CD14-positive monocyte (primary cell): Measurements from ENCODE around the gene FOXP1. TPM values are rescaled to one million over a fixed set of nuclear protein-coding genes. Genes with fewer than 3 reads are reported as not detected.

ENCODE experiments used
- DNase-seq, 3 donors: peaks; one replicate each; pipeline ENCODE4 v3.0.0-alpha.2; 2011 to 2022
- H2AFZ ChIP-seq: 2 replicates; pipeline ENCODE4 v1.6.0; 2012; ENCODE audit warnings: mild to moderate bottlenecking, low read depth, low read length, inconsistent platforms; ENCODE audit not compliant: insufficient read depth, poor library complexity, severe bottlenecking
- H3K27ac ChIP-seq, 2 donors: 1 replicate in 1 of 2; 2 replicates in 1 of 2; pipeline ENCODE4 v1.5.1; 2012 to 2013; ENCODE audit warnings: low read length in 2 of 2, control low read depth in 1 of 2, inconsistent platforms in 1 of 2, low read depth in 1 of 2, mild to moderate bottlenecking in 1 of 2
- H3K27me3 ChIP-seq, 2 donors: one replicate each; pipeline versions ENCODE4 v1.6.0 to v1.6.1; 2011 to 2013; ENCODE audit warnings: low read length in 2 of 2; ENCODE audit not compliant: control insufficient read depth in 2 of 2, insufficient read depth in 2 of 2
- H3K36me3 ChIP-seq, 2 donors: replicated peaks in 1 of 2; 1 replicate in 1 of 2; 2 replicates in 1 of 2; pipeline versions ENCODE4 v1.5.1 to v1.6.1; 2012 to 2013; ENCODE audit warnings: low read length in 2 of 2, control low read depth in 1 of 2, inconsistent platforms in 1 of 2, mild to moderate bottlenecking in 1 of 2; ENCODE audit not compliant: insufficient read depth in 2 of 2, control insufficient read depth in 1 of 2
- H3K4me1 ChIP-seq, 2 donors: 1 replicate in 1 of 2; 2 replicates in 1 of 2; pipeline versions ENCODE4 v1.5.1 to v1.6.1; 2012 to 2013; ENCODE audit warnings: low read length in 2 of 2, control low read depth in 1 of 2, inconsistent platforms in 1 of 2, mild to moderate bottlenecking in 1 of 2, moderate library complexity in 1 of 2; ENCODE audit not compliant: insufficient read depth in 2 of 2, control insufficient read depth in 1 of 2
- H3K4me2 ChIP-seq: replicated peaks from 2 replicates; pipeline ENCODE3; 2012; ENCODE audit warnings: low read length, moderate library complexity, mild to moderate bottlenecking; ENCODE audit not compliant: poor library complexity, severe bottlenecking; ENCODE audit errors: extremely low read depth
- H3K4me3 ChIP-seq, 3 experiments: fragments of 200-600 bp in 1 of 3; sonication (generic) in 1 of 3; replicated peaks in 1 of 3; 1 replicate in 2 of 3; 2 replicates in 1 of 3; pipeline ENCODE4 v1.5.1; 2011 to 2013; ENCODE audit warnings: low read length in 3 of 3, mild to moderate bottlenecking in 3 of 3, control low read depth in 2 of 3, low read depth in 2 of 3, inconsistent platforms in 1 of 3, moderate library complexity in 1 of 3
- H3K79me2 ChIP-seq: 2 replicates; pipeline ENCODE4 v1.6.0; 2012; ENCODE audit warnings: mild to moderate bottlenecking, control low read depth, inconsistent platforms, low read length, moderate library complexity; ENCODE audit not compliant: insufficient read depth
- H3K9ac ChIP-seq: 2 replicates; pipeline ENCODE4 v1.6.0; 2017; ENCODE audit warnings: low read length, mild to moderate bottlenecking; ENCODE audit not compliant: insufficient read depth, poor library complexity, severe bottlenecking
- H3K9me3 ChIP-seq, 2 donors: replicated peaks in 1 of 2; 1 replicate in 1 of 2; 2 replicates in 1 of 2; pipeline versions ENCODE4 v1.5.1 to v1.6.1; 2012 to 2013; ENCODE audit warnings: low read length in 2 of 2, control low read depth in 1 of 2; ENCODE audit not compliant: control insufficient read depth in 1 of 2, insufficient read depth in 1 of 2
- H4K20me1 ChIP-seq: 2 replicates; pipeline ENCODE4 v1.6.0; 2012; ENCODE audit warnings: mild to moderate bottlenecking, low read length, control low read depth, moderate library complexity; ENCODE audit not compliant: insufficient read depth
- H3K27ac Mint-ChIP-seq, 7 donors: one replicate each; pipeline ENCODE4 v1.8.0; 2020; ENCODE audit warnings: mild to moderate bottlenecking in 7 of 7, mixed read lengths in 7 of 7, moderate library complexity in 6 of 7, inconsistent platforms in 2 of 7
- H3K27me3 Mint-ChIP-seq, 3 donors: one replicate each; pipeline ENCODE4 v1.8.0; 2021 to 2022; ENCODE audit warnings: low read depth in 3 of 3, mild to moderate bottlenecking in 3 of 3, mixed read lengths in 3 of 3, moderate library complexity in 3 of 3, inconsistent platforms in 1 of 3
- H3K36me3 Mint-ChIP-seq, 2 donors: one replicate each; pipeline ENCODE4 v1.8.0; 2020; ENCODE audit warnings: mixed read lengths in 2 of 2, inconsistent platforms in 1 of 2, mild to moderate bottlenecking in 1 of 2
- H3K4me1 Mint-ChIP-seq: one replicate; pipeline ENCODE4 v1.8.0; 2020; ENCODE audit warnings: mild to moderate bottlenecking, mixed read lengths
- H3K4me3 Mint-ChIP-seq, 2 donors: one replicate each; pipeline ENCODE4 v1.8.0; 2020; ENCODE audit warnings: mild to moderate bottlenecking in 2 of 2, mixed read lengths in 2 of 2, moderate library complexity in 1 of 2
- H3K9me3 Mint-ChIP-seq, 7 donors: one replicate each; pipeline ENCODE4 v1.8.0; 2020 to 2022; ENCODE audit warnings: mixed read lengths in 7 of 7, mild to moderate bottlenecking in 6 of 7, moderate library complexity in 6 of 7, inconsistent platforms in 2 of 7
- WGBS: methylation state at CpG from one replicate; pipeline ENCODE4 v1.1.5; 2013; ENCODE audit warnings: missing lambda C conversion rate; ENCODE audit not compliant: insufficient coverage; 5-methylcytosine and 5-hydroxymethylcytosine counted together
- intact Hi-C, 2 donors: fragments of 100-400 bp; cut with micrococcal nuclease; formaldehyde crosslinking; loops; one replicate each; pipeline versions ENCODE4 v1.15.0 to v1.15.1; 2023
- polyA plus RNA-seq, 3 donors: library from polyadenylated mRNA; depleted of rRNA in 1 of 3; unstranded in 2 of 3; stranded (reverse) in 1 of 3; fragments of 300-500 nt in 2 of 3; fragments of >200 nt in 1 of 3; fragmentation: Illumina TruSeq in 2 of 3; gene quantifications; 1 replicate in 2 of 3; 2 replicates in 1 of 3; pipeline ENCODE4 v1.2.3, GENCODE V29; 2012 to 2021
- TF ChIP-seq, protein P1 (sequence below): fragments of 200-600 bp; IDR thresholded peaks from one replicate; pipeline ENCODE4 v1.8.0; 2022; ENCODE audit warnings: antibody characterized with exemption, mild to moderate bottlenecking

The FOXP1 gene
- polyA plus RNA-seq, 3 donors, result 25.7 to 42.6 (median 27.8) TPM

DNA sequence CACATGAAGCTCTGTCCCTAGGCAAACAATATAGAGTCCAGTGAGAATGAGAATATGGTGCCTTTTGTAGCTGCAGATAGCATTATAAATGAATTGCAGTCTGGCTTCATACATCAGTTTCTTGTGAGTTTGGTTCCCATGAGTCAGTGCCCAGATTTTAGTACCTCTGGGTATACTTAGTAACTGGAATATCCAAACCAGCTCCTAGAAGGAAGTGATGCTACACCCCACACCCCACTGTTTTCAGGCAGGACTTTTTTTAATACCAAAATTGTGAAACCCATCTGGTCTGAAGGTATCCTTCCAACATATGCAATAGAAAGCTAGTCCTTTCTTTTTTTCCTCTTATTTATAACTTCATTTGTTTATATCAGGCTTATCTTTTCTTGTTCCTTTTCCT lies 42.1 kb upstream of the FOXP1 start:
- TF ChIP-seq, protein P1, sequence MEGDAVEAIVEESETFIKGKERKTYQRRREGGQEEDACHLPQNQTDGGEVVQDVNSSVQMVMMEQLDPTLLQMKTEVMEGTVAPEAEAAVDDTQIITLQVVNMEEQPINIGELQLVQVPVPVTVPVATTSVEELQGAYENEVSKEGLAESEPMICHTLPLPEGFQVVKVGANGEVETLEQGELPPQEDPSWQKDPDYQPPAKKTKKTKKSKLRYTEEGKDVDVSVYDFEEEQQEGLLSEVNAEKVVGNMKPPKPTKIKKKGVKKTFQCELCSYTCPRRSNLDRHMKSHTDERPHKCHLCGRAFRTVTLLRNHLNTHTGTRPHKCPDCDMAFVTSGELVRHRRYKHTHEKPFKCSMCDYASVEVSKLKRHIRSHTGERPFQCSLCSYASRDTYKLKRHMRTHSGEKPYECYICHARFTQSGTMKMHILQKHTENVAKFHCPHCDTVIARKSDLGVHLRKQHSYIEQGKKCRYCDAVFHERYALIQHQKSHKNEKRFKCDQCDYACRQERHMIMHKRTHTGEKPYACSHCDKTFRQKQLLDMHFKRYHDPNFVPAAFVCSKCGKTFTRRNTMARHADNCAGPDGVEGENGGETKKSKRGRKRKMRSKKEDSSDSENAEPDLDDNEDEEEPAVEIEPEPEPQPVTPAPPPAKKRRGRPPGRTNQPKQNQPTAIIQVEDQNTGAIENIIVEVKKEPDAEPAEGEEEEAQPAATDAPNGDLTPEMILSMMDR, result no peak
- Mint-ChIP-seq H3K4me3 (no peak overlapping the region), H3K36me3 (peaks cover 0 to 8% of the 10 kb centered on the region in 2 donors), H3K27me3 (peaks cover 0 to 7% (median 1%) of the 10 kb centered on the region in 3 donors), H3K4me1 (peaks cover 30% of the 10 kb centered on the region), H3K9me3 (peaks cover 0 to 4% (median 2%) of the 10 kb centered on the region in 7 donors), H3K27ac (no peak overlapping the region)
- H4K20me1 ChIP-seq, result no peaks in the 10 kb centered on the region
- no peaks in the 10 kb centered on the region for H3K9me3 ChIP-seq
- H3K4me1 ChIP-seq, result peaks cover 24% of the 10 kb centered on the region in 2 donors
- no peak overlapping the region for H3K27ac ChIP-seq
- H3K9ac ChIP-seq, result no peak overlapping the region
- no peak overlapping the region for H2AFZ ChIP-seq
- H3K36me3 ChIP-seq, result no peaks in the 10 kb centered on the region
- H3K27me3 ChIP-seq, result no peaks in the 10 kb centered on the region
- no peaks in the 10 kb centered on the region for H3K79me2 ChIP-seq
- H3K4me2 ChIP-seq, result no peak overlapping the region
- DNase-seq, result peak in 1 of 3 donors; percentile 61
- no peak overlapping the region for H3K4me3 ChIP-seq
- intact Hi-C loops, result no loop called here

DNA sequence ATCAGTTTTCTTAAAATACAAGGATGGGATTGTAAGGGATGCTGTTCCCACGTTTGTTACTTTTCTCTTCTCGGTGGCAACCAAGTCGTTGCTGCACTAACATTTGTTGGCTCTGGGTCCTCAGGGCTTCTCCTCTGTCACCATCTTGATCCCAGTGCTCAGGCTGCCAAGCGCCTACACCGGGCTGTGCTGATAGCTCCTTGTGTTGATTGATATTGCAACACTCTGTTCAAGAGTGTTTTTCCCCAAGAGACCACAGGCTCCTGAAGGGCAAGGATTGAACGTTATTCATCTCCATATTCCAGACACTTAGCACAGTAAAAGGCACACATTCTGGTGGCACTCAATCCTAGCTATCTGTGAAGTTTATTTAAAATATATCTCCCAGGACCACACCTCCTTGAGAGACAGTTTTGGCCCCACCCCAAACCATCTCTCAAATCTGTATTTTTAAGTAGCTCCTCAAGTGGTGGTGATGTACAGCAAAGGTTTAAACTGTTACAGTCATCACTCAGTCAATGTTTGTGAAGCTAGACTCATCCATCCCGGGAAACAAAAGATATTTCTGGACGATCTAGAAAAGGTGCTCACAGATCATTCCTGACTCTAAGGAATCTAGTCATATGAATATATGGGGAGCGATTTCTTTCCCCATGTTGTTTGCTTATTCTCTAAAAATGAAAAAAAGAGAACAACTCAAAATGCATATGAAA lies 38.5 kb upstream of the FOXP1 start:
- H3K4me3 ChIP-seq, result no peak overlapping the region
- H3K27me3 ChIP-seq, result no peaks in the 10 kb centered on the region
- Mint-ChIP-seq H3K4me3 (no peak overlapping the region), H3K4me1 (peaks cover 8% of the 10 kb centered on the region), H3K36me3 (peaks cover 4 to 11% of the 10 kb centered on the region in 2 donors), H3K27ac (peak overlapping the region in 2 of 7 donors; percentile 45 to 54), H3K9me3 (peaks cover 0 to 2% (median 0%) of the 10 kb centered on the region in 7 donors), H3K27me3 (peaks cover 0 to 1% (median under 1%) of the 10 kb centered on the region in 3 donors)
- intact Hi-C loops, result no loop called here
- no peak overlapping the region for H3K27ac ChIP-seq
- TF ChIP-seq, protein P1, result no peak
- peaks cover 0 to 2% of the 10 kb centered on the region in 2 donors for H3K4me1 ChIP-seq
- H3K36me3 ChIP-seq, result no peaks in the 10 kb centered on the region
- DNase-seq, result no peak
- no peak overlapping the region for H3K9ac ChIP-seq
- no peaks in the 10 kb centered on the region for H3K79me2 ChIP-seq
- no peak overlapping the region for H2AFZ ChIP-seq
- no peaks in the 10 kb centered on the region for H4K20me1 ChIP-seq
- 89% methylated on average over 4 of the region's 9 CpGs for WGBS
- H3K9me3 ChIP-seq, result no peaks in the 10 kb centered on the region
- H3K4me2 ChIP-seq, result no peak overlapping the region
